ENCODE results near the gene GPC1. TPM values are rescaled to one million over a fixed set of nuclear protein-coding genes. Genes with fewer than 3 reads are reported as not detected.
A peak's percentile ranks its signal among the peaks of the same experiment; 100 is the strongest.

The GPC1 gene
- total RNA-seq, 2 experiments from 2014 or later, result 0.83 to 1.2 TPM

- no peak for ATAC-seq
- peaks cover 23% of the 10 kb centered on the region for H3K36me3 Mint-ChIP-seq (ENCODE audit: low read depth)
- H3K4me3 Mint-ChIP-seq, result no peak overlapping the region
- no peak for DNase-seq
- peaks cover 17% of the 10 kb centered on the region for H3K4me1 Mint-ChIP-seq (ENCODE audit: low read depth)
- peaks cover 3% of the 10 kb centered on the region for H3K27me3 Mint-ChIP-seq
- no peak for TF ChIP-seq CTCF (IDR thresholded peaks at IDR 0.05)
- CTCF ChIA-PET, result interaction anchor here (1.5 kb wide), 1 partner anchor 49 kb away, joined by 3 read pairs; no protein-coding TSS in a partner anchor
- intact Hi-C loops (cut with micrococcal nuclease), result loop anchor here (5.0 kb wide), 1 partner anchor 50 kb away; the partner anchor contains the start of gene RNPEPL1
- POLR2A ChIA-PET, result no interaction called here
- H3K27ac Mint-ChIP-seq, result no peak overlapping the region
- peaks cover 1% of the 10 kb centered on the region for H3K9me3 Mint-ChIP-seq
Observed at GRCh38 chr2:240517342-240517741, 81.9 kb downstream of the GPC1 start.

Small RNA genes within 50 kb of the gene (microRNA-seq; reads per million reads assigned to microRNA genes)
- 13.0 reads per million, percentile 39 among the genes with 10 or more reads in this experiment for gene MIR149 (ENCODE audit: borderline microRNAs expressed, borderline replicate concordance)

Other genes starting within 250 kb of the GPC1 start
- gene ANKMY1, start 122.3 kb downstream of the GPC1 start, total RNA-seq, result 10 to 100 TPM; 14.5 to 18.6 TPM
- 1 to 10 TPM; 4.5 to 6.2 TPM for gene DUSP28, start 124.7 kb downstream of the GPC1 start, total RNA-seq
- gene RNPEPL1, start 132.8 kb downstream of the GPC1 start, total RNA-seq, result 10 to 100 TPM; 39.1 to 40.5 TPM
- 10 to 100 TPM; 26.8 to 29.1 TPM for gene CAPN10, start 151.1 kb downstream of the GPC1 start, total RNA-seq
- 10 to 100 TPM; 14.4 to 14.6 TPM for gene GPR35, start 189.8 kb downstream of the GPC1 start, total RNA-seq
- gene AQP12B, start 247.2 kb downstream of the GPC1 start, total RNA-seq, result not detected

All from activated CD8-positive, alpha-beta T cell treated with anti-CD3 and anti-CD28 coated beads for 36 hours (primary cell).